A673 (cell line): ENCODE data around the gene UBXN10.

Experiments
- EZH2 ChIP-seq: fragments of 200-600 bp; sonication (generic); IDR thresholded peaks from 2 replicates; pipeline ENCODE4 v1.6.1; 2017; ENCODE audit warnings: borderline replicate concordance, low read depth, mild to moderate bottlenecking, mixed read lengths, antibody characterized with exemption, low read length; ENCODE audit not compliant: poor library complexity, severe bottlenecking
- TF ChIP-seq, protein P1 (sequence below): fragments of 300-800, 200-600 bp; sonication (generic); conservative IDR thresholded peaks from 2 replicates; pipeline ENCODE4 v1.5.1; 2017; ENCODE audit warnings: low read depth, mild to moderate bottlenecking, antibody characterized with exemption, low read length, moderate library complexity, mixed read lengths

DNA sequence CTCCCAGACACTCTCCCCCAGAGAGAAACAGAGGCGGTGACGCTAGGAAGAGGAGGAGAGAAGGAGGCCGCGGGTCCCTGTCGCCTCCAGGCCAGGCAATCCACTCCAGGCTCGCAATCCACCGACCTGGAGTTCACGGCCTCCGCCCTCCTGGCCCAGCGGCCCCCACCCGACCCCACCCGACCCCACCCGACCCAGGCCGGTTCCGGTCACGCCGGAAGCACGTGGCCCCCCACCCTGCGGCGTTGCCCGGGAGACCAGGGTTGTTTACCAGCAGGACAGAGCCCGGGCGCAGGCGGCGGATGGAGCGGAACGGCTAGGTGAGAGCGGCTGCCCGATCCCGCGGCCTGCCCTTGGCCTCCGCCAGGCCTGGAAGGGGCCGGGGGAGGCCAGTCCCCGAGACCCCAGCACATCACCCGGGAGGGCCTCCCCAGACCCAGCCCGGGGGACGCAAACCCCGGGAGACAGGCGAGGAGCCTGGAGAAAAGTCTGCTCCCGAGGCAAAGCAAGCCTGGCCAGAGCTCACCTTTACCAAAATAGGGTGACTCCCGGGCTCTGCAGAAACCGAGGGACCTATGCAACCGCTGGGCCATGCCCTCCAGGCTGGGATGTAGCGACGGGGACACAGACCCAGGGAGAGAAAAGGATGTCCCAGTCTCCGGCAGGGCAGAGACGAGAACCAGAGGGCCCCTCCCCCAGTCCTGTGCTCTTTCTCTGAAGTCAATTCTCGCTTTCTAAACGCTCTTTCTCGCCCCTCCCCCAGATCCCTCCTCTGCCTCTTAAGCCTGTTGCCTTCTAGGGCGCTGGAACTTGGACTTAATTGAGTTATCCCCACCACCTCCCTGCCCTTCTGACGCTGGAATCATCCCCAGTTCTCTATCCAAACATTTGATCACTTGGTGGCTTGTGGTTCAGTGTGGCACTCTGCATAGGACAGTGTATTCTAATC is at the start of gene UBXN10, which contains the start of gene PLA2G2C:
- TF ChIP-seq, protein P1, sequence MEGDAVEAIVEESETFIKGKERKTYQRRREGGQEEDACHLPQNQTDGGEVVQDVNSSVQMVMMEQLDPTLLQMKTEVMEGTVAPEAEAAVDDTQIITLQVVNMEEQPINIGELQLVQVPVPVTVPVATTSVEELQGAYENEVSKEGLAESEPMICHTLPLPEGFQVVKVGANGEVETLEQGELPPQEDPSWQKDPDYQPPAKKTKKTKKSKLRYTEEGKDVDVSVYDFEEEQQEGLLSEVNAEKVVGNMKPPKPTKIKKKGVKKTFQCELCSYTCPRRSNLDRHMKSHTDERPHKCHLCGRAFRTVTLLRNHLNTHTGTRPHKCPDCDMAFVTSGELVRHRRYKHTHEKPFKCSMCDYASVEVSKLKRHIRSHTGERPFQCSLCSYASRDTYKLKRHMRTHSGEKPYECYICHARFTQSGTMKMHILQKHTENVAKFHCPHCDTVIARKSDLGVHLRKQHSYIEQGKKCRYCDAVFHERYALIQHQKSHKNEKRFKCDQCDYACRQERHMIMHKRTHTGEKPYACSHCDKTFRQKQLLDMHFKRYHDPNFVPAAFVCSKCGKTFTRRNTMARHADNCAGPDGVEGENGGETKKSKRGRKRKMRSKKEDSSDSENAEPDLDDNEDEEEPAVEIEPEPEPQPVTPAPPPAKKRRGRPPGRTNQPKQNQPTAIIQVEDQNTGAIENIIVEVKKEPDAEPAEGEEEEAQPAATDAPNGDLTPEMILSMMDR, result no peak
- TF ChIP-seq EZH2, result peak; percentile 16
